ENCODE data around the gene IL17C. TPM values are rescaled to one million over a fixed set of nuclear protein-coding genes. Genes with fewer than 3 reads are reported as not detected.

The IL17C gene
- total and polyA plus RNA-seq, 9 of the 15 experiments (the other 6 are each of a cell fraction or from before 2014, with no cell fraction given) = not detected

DNA sequence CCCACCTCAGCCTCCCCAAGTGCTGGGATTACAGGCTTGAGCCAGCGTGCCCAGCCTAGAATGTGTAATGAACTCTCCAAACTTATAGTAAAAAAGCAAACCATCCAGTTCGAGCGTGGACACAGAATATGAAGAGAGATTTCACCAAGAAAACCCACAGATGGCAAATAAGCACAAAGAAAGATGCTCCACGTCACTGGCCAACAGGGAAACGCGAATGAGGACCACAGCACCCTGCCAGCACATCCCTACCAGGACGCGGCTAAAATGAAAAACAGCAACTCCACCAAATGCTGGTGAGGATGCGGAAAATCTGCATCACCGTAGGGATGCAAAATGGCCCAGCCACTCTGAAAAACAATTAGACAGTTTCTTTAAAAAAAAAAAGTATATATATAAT is 23.1 kb downstream of the IL17C start:
- POLR2A ChIA-PET = interaction anchor here (1.2 kb wide), 1 partner anchor 9 kb away, joined by 4 read pairs; no protein-coding TSS in a partner anchor
- no TSS peak for BruUV-seq (replicated peaks)
- FAIRE-seq = no peak

DNA sequence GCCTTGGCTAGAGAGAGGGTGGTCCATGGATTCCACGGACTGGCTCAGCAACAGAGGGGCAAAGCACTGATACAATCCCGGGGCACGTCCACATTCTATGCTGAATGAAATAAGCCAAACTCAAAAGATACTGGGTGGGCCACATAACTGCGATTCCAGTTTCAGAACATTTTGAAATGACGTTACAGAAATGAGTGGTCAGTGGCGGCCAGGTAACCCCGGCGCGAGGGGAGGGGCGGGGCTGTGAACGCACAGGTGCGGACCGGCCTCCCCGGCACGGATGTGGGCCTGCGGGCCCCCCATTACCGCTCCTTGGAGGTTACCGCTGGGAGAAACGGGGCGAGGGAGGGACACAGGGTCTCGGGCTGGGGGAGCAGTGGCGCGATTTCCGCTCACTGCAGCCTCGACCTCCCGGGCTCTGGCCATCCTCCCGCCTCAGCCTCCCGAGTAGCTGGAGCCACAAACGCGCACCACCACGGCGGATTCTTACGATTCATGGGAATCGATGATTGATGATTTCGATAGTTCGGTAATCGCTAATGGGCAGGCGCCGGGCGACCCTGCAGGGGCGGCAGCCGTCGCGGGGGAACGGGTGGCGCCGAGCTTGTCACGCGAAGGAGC is 24.0 kb downstream of the IL17C start:
- Histone ChIP-seq H3K79me2 (ENCODE audit: control insufficient read depth, insufficient read depth, low read length) (peaks cover 76% of the 10 kb centered on the region), H3K27me3 (ENCODE audit: control insufficient read depth in 2 of 2, insufficient read depth in 2 of 2, low read length in 2 of 2) (no peaks in the 10 kb centered on the region), H3K27ac (ENCODE audit: extremely low read depth, low read depth, low read length) (peak overlapping the region; percentile 88), H3K9ac (ENCODE audit: insufficient read depth in 1 of 2, low read depth in 2 of 2, low read length in 2 of 2) (peak overlapping the region; percentile 86 to 96), H3K4me2 (ENCODE audit: insufficient read depth, low read length) (peak overlapping the region; percentile 99), H3K9me3 (replicated peaks; ENCODE audit: control insufficient read depth, insufficient read depth, low read depth, low read length) (no peaks in the 10 kb centered on the region), H3K36me3 (ENCODE audit: control insufficient read depth, insufficient read depth, low read length) (peaks cover 41% of the 10 kb centered on the region; the same call in 1 of the 3 replicates), H3K4me1 (replicated peaks in 1 of 2; ENCODE audit: control insufficient read depth in 2 of 2, insufficient read depth in 2 of 2, low read length in 2 of 2) (peaks cover 17 to 75% of the 10 kb centered on the region in 2 experiments), H3K9me1 (ENCODE audit: control insufficient read depth, insufficient read depth, low read length) (no peaks in the 10 kb centered on the region), H2AFZ (ENCODE audit: low read depth, low read length) (peak overlapping the region; percentile 83), H3K4me3 (peak overlapping the region; percentile 92), H4K20me1 (replicated peaks; ENCODE audit: control insufficient read depth, insufficient read depth, low read length) (0 out of 2 replicates have a peak, but pooled peaks cover 6% of the 10 kb centered on the region)
- in situ Hi-C loops (cut with MboI) (no loop called here), intact Hi-C loops (cut with micrococcal nuclease) (loop anchor here (2.0 to 5.0 kb wide), 2 partner anchors 24 to 45 kb away; partner anchors contain the start of genes CTU2, RNF166 and SNAI3)
- under 1% methylated on average over 46 of the region's 49 CpGs for WGBS (ENCODE audit: insufficient coverage, low coverage, missing lambda C conversion rate)
- ChIA-PET CTCF (ENCODE audit: low intra/inter-chr PET ratio) (no interaction called here), POLR2A (interaction anchor here (0.7 to 1.2 kb wide), 8 partner anchors 9 to 196 kb away, joined by 3 to 10 read pairs (median 4); no protein-coding TSS in a partner anchor)
- FAIRE-seq (no peak), ATAC-seq (peak; percentile 0; the same call in 2 of the 3 replicates), DNase-seq (ENCODE audit: extremely low read depth in 1 of 4, low spot score in 3 of 4) (peak in 2 of 4 experiments; percentile 41 to 54)
- TSS peak; percentile 81 for BruUV-seq (replicated peaks)
- TF ChIP-seq, protein P1, sequence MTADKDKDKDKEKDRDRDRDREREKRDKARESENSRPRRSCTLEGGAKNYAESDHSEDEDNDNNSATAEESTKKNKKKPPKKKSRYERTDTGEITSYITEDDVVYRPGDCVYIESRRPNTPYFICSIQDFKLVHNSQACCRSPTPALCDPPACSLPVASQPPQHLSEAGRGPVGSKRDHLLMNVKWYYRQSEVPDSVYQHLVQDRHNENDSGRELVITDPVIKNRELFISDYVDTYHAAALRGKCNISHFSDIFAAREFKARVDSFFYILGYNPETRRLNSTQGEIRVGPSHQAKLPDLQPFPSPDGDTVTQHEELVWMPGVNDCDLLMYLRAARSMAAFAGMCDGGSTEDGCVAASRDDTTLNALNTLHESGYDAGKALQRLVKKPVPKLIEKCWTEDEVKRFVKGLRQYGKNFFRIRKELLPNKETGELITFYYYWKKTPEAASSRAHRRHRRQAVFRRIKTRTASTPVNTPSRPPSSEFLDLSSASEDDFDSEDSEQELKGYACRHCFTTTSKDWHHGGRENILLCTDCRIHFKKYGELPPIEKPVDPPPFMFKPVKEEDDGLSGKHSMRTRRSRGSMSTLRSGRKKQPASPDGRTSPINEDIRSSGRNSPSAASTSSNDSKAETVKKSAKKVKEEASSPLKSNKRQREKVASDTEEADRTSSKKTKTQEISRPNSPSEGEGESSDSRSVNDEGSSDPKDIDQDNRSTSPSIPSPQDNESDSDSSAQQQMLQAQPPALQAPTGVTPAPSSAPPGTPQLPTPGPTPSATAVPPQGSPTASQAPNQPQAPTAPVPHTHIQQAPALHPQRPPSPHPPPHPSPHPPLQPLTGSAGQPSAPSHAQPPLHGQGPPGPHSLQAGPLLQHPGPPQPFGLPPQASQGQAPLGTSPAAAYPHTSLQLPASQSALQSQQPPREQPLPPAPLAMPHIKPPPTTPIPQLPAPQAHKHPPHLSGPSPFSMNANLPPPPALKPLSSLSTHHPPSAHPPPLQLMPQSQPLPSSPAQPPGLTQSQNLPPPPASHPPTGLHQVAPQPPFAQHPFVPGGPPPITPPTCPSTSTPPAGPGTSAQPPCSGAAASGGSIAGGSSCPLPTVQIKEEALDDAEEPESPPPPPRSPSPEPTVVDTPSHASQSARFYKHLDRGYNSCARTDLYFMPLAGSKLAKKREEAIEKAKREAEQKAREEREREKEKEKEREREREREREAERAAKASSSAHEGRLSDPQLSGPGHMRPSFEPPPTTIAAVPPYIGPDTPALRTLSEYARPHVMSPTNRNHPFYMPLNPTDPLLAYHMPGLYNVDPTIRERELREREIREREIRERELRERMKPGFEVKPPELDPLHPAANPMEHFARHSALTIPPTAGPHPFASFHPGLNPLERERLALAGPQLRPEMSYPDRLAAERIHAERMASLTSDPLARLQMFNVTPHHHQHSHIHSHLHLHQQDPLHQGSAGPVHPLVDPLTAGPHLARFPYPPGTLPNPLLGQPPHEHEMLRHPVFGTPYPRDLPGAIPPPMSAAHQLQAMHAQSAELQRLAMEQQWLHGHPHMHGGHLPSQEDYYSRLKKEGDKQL (CRISPR knock-in tag; IDR thresholded peaks at IDR 0.05; ENCODE audit: borderline replicate concordance) = no peak; the same call in 1 of the 2 replicates
- TF ChIP-seq, protein P2, sequence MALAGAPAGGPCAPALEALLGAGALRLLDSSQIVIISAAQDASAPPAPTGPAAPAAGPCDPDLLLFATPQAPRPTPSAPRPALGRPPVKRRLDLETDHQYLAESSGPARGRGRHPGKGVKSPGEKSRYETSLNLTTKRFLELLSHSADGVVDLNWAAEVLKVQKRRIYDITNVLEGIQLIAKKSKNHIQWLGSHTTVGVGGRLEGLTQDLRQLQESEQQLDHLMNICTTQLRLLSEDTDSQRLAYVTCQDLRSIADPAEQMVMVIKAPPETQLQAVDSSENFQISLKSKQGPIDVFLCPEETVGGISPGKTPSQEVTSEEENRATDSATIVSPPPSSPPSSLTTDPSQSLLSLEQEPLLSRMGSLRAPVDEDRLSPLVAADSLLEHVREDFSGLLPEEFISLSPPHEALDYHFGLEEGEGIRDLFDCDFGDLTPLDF (CRISPR knock-in tag; IDR thresholded peaks at IDR 0.05) = no peak
- TF ChIP-seq SAP30 (IDR thresholded peaks at IDR 0.05; ENCODE audit: borderline replicate concordance, insufficient read depth, low read depth, low read length, poor library complexity, severe bottlenecking) (no peak), ZBTB17 (CRISPR knock-in tag; IDR thresholded peaks at IDR 0.05) (peak; percentile 91)

More for the DNA sequence above, 23.1 kb downstream of the IL17C start:
- Histone ChIP-seq H3K4me2 (ENCODE audit: insufficient read depth, low read length) (peak overlapping the region; percentile 67), H3K4me1 (replicated peaks in 1 of 2; ENCODE audit: control insufficient read depth in 2 of 2, insufficient read depth in 2 of 2, low read length in 2 of 2) (peaks cover 17 to 80% of the 10 kb centered on the region in 2 experiments), H3K9me1 (ENCODE audit: control insufficient read depth, insufficient read depth, low read length) (no peaks in the 10 kb centered on the region), H2AFZ (ENCODE audit: low read depth, low read length) (no peak overlapping the region), H3K27me3 (ENCODE audit: control insufficient read depth in 2 of 2, insufficient read depth in 2 of 2, low read length in 2 of 2) (no peaks in the 10 kb centered on the region), H3K79me2 (ENCODE audit: control insufficient read depth, insufficient read depth, low read length) (peaks cover 77% of the 10 kb centered on the region), H3K9ac (ENCODE audit: insufficient read depth in 1 of 2, low read depth in 2 of 2, low read length in 2 of 2) (peak overlapping the region; percentile 14 to 28; a peak in 1 of 4 replicates), H3K36me3 (ENCODE audit: control insufficient read depth, insufficient read depth, low read length) (peaks cover 49% of the 10 kb centered on the region; the same call in 2 of the 3 replicates), H3K9me3 (replicated peaks; ENCODE audit: control insufficient read depth, insufficient read depth, low read depth, low read length) (no peaks in the 10 kb centered on the region), H4K20me1 (replicated peaks; ENCODE audit: control insufficient read depth, insufficient read depth, low read length) (0 out of 2 replicates have a peak, but pooled peaks cover 10% of the 10 kb centered on the region), H3K4me3 (peak overlapping the region; percentile 6; the same call in 1 of the 2 replicates), H3K27ac (ENCODE audit: extremely low read depth, low read depth, low read length) (no peak overlapping the region)
- CTCF ChIA-PET (ENCODE audit: low intra/inter-chr PET ratio) = no interaction called here
- ATAC-seq = no peak
- DNase-seq (ENCODE audit: extremely low read depth in 1 of 4, low spot score in 3 of 4) = no peak
- TF ChIP-seq HNRNPK (IDR thresholded peaks at IDR 0.05; ENCODE audit: low read depth, low read length, poor library complexity, severe bottlenecking) (no peak), EGR1 (conservative IDR thresholded peaks at IDR 0.05) (0 out of 2 replicates have a peak, but pooled peaks have one; percentile 16)
- in situ Hi-C loops (cut with MboI) (no loop called here), intact Hi-C loops (cut with micrococcal nuclease) (loop anchor here (5.0 kb wide), 1 partner anchor 46 kb away; the partner anchor contains the start of genes CTU2 and RNF166)
- WGBS (ENCODE audit: insufficient coverage, low coverage, missing lambda C conversion rate) = 57% methylated on average over 10 of the region's 10 CpGs

Data from K562 (cell line).